BJ (cell line): ENCODE data around the gene LYSMD3. TPM values are rescaled to one million over a fixed set of nuclear protein-coding genes. Genes with fewer than 3 reads are reported as not detected.

Experiments used
- CTCF ChIA-PET: fragments of 350-600 bp; formaldehyde crosslinking; extraction: SDS; loops from one replicate; lab custom pipeline; 2021; ENCODE audit warnings: antibody characterized with exemption, inconsistent platforms; lab: Yijun Ruan, JAX
- POLR2A ChIA-PET: fragments of 300-600 bp; sonication (Branson Sonifier 250); formaldehyde crosslinking; extraction: SDS; loops from one replicate; lab custom pipeline; 2021; ENCODE audit warnings: antibody characterized with exemption; lab: Charles Lee
- DNase-seq: peaks from one replicate; pipeline ENCODE4 v3.0.0-alpha.2; 2011; ENCODE audit warnings: low read depth
- H3K27me3 ChIP-seq: 2 replicates; pipeline ENCODE4 v1.6.0; 2011; ENCODE audit warnings: low read length; ENCODE audit not compliant: control insufficient read depth, insufficient read depth
- H3K36me3 ChIP-seq: 2 replicates; pipeline ENCODE4 v1.5.1; 2011; ENCODE audit warnings: low read length; ENCODE audit not compliant: control insufficient read depth, insufficient read depth
- H3K4me3 ChIP-seq: 2 replicates; pipeline ENCODE4 v1.5.1; 2011; ENCODE audit warnings: low read depth, mild to moderate bottlenecking, control low read depth, low read length
- polyA plus RNA-seq: library from polyadenylated mRNA; depleted of rRNA; stranded (reverse); fragments of >200 nt; gene quantifications from 2 replicates; pipeline ENCODE4 v1.2.3, GENCODE V29; 2011
- TF ChIP-seq, protein P1 (sequence below): IDR thresholded peaks from 2 replicates; pipeline ENCODE4 v1.5.1; 2011; ENCODE audit warnings: low read depth, mild to moderate bottlenecking, control low read depth, inconsistent platforms, low read length, moderate library complexity; ENCODE audit not compliant: insufficient read depth

LYSMD3 gene
- polyA plus RNA-seq, 1 experiment = 5.5 TPM

DNA sequence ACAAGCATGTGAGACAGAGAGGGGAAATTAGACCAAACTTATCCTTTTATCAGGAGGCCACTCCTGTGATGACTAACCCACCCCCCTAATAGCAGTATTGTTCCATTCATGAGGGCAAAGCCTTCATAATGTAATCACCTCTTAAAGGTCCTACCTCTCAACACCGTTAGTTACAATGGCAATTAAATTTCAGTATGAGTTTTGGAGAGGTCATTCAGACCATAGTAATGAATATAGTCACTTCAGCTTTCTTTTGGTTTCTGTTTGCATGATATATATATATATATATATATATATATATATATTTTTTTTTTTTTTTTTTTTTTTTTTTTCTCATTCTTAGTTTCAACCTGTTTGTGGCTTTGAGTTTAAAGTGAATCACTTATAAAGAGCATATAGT, 39.7 kb upstream of the LYSMD3 start:
- no peak for DNase-seq
- POLR2A ChIA-PET = no interaction called here
- Histone ChIP-seq H3K4me3 (no peak overlapping the region), H3K27me3 (no peaks in the 10 kb centered on the region), H3K36me3 (no peaks in the 10 kb centered on the region)
- TF ChIP-seq, protein P1, sequence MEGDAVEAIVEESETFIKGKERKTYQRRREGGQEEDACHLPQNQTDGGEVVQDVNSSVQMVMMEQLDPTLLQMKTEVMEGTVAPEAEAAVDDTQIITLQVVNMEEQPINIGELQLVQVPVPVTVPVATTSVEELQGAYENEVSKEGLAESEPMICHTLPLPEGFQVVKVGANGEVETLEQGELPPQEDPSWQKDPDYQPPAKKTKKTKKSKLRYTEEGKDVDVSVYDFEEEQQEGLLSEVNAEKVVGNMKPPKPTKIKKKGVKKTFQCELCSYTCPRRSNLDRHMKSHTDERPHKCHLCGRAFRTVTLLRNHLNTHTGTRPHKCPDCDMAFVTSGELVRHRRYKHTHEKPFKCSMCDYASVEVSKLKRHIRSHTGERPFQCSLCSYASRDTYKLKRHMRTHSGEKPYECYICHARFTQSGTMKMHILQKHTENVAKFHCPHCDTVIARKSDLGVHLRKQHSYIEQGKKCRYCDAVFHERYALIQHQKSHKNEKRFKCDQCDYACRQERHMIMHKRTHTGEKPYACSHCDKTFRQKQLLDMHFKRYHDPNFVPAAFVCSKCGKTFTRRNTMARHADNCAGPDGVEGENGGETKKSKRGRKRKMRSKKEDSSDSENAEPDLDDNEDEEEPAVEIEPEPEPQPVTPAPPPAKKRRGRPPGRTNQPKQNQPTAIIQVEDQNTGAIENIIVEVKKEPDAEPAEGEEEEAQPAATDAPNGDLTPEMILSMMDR = no peak
- CTCF ChIA-PET = no interaction called here

GRCh38 chr5:90565491-90565890, 36.1 kb upstream of the LYSMD3 start:
- CTCF ChIA-PET = no interaction called here
- Histone ChIP-seq H3K4me3 (no peak overlapping the region), H3K36me3 (no peaks in the 10 kb centered on the region), H3K27me3 (peaks cover 2% of the 10 kb centered on the region; the same call in 1 of the 2 replicates)
- no peak for DNase-seq
- POLR2A ChIA-PET = no interaction called here
- TF ChIP-seq, protein P1 = no peak

DNA sequence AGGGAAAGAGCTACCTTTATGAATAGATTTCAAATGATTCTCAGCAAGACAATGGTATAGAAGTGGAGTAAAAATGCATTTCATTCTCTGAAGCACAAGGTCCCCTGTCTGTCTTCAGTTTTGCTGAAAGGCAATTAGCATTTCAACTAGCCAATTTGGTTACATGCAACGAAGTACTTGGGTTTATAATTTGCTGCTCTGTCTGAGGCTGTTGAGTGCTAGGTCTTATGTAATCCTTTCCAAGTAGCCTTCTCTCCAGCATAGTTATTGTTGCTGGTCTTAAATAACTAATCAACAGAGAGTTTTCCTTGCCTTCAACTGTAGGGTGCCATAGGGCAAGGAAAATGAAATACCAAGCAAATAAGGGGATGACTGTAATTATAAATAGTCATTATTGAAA, 33.7 kb upstream of the LYSMD3 start:
- Histone ChIP-seq H3K36me3 (no peaks in the 10 kb centered on the region), H3K4me3 (no peak overlapping the region), H3K27me3 (peaks cover 9% of the 10 kb centered on the region)
- TF ChIP-seq, protein P1 = no peak
- ChIA-PET POLR2A (no interaction called here), CTCF (no interaction called here)
- no peak for DNase-seq

- POLR2A ChIA-PET = no interaction called here
- peaks cover 11% of the 10 kb centered on the region for H3K27me3 ChIP-seq
- H3K4me3 ChIP-seq = no peak overlapping the region
- TF ChIP-seq, protein P1 = no peak
- CTCF ChIA-PET = no interaction called here
- no peak for DNase-seq
- no peaks in the 10 kb centered on the region for H3K36me3 ChIP-seq
These were observed 33.0 kb upstream of the LYSMD3 start for GRCh38 chr5:90562341-90562740.

GRCh38 chr5:90561766-90562165, 32.4 kb upstream of the LYSMD3 start:
- ChIA-PET CTCF (no interaction called here), POLR2A (no interaction called here)
- Histone ChIP-seq H3K36me3 (no peaks in the 10 kb centered on the region), H3K27me3 (peaks cover 12% of the 10 kb centered on the region), H3K4me3 (no peak overlapping the region)
- TF ChIP-seq, protein P1 = no peak
- DNase-seq = no peak
